NCI-H2107 treated with DMSO at 0.1 percent for 48 hours (cell line): ENCODE measurements around the gene CPNE6.

ENCODE experiments used
- DNase-seq: peaks from one replicate; lab custom pipeline; 2025; ENCODE audit not compliant: unreplicated experiment; lab: John Stamatoyannopoulos, UW

The CPNE6 gene

GRCh38 chr14:24068711-24069410 is 2.5 kb upstream of the CPNE6 start:
- DNase-seq, result no peak

DNA sequence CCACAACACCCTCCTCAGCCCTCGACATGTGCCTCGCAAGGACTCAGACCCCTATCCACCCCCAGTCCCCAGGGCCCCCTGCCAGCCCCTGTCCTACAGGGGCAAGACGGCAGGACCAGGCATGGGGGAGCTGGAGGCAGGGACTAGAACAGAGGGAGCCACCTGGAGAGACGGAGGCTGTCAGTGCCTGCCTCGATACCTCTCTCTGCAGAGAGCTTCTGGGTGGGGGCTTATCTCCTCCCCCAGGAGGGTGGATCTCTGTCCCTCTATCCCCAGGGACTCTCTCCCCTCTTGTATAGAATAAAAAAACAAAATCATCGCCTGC is 2.0 kb upstream of the CPNE6 start:
- no peak for DNase-seq

GRCh38 chr14:24070285-24071143 is 848 bp upstream of the CPNE6 start:
- DNase-seq, result peak; percentile 79

DNA sequence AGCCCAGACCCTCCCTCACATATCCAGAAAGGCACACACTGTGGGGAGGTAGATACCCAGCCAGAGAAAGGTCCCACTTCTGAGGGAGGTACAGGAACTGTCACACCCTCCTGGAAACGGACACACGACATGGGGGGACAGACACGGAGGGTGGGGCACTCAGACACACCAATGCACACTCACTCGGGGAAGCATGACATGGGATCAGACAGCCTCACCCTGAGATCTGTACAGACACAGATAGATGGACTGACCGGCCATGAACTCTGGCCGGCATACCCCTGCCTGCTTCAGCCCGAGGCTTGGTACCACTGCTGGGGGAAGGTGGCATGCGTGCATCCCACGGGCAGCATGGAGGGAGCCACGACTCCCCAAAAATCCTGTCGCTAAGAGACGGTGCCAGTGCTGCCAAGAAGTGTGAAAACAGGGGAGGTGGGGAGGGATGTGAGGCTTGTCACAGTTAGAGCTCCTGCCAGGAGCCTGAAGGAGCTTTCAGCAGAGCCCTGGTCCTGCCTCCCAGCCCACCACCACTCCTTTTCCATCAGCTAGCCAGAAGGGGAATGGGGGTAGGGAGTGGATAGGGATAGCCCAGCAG is 571 bp downstream of the CPNE6 start:
- DNase-seq, result no peak

GRCh38 chr14:24072436-24072835 is 1.1 kb downstream of the CPNE6 start:
- no peak for DNase-seq

DNA sequence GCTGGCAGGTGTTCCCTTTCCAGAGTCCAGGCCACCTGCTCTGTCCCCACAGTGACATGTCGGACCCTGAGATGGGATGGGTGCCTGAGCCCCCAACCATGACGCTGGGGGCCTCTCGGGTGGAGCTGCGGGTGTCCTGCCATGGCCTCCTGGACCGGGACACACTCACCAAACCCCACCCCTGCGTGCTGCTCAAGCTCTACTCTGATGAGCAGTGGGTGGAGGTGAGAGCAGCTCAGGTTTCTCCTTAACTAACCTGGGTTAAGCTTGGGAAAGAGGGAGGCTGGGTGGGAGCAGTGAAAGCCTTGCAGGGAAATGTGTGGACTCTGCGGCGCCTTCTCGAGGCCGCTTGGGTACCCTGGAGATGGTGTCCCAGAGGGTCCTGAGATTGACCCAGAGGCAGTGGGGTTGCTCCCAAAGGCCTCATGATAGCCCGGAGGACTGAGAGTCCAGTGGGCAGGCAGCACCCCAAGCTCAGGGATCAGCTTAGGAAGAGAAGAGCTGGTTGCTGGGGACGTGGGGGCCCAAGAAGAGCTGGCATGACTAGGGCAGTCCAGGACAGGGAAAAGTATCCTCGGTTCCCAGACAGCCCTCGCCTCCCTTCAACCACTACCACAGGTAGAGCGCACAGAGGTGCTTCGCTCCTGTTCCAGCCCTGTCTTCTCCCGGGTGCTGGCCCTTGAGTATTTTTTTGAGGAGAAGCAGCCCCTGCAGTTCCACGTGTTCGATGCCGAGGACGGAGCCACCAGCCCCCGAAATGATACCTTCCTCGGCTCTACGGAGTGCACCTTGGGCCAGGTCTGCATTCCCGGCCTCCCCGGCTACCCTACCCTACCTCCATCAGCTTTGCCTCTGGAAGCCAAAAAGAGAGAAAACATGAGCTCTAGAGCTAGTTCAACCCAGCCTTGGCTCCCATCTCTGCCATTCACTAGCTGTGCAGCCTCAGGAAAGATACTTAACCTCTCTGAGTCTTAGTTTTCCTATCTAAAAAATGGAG is 1.8 kb downstream of the CPNE6 start:
- no peak for DNase-seq

- DNase-seq, result no peak
These were observed 3.5 kb downstream of the CPNE6 start for GRCh38 chr14:24074625-24075484.

DNA sequence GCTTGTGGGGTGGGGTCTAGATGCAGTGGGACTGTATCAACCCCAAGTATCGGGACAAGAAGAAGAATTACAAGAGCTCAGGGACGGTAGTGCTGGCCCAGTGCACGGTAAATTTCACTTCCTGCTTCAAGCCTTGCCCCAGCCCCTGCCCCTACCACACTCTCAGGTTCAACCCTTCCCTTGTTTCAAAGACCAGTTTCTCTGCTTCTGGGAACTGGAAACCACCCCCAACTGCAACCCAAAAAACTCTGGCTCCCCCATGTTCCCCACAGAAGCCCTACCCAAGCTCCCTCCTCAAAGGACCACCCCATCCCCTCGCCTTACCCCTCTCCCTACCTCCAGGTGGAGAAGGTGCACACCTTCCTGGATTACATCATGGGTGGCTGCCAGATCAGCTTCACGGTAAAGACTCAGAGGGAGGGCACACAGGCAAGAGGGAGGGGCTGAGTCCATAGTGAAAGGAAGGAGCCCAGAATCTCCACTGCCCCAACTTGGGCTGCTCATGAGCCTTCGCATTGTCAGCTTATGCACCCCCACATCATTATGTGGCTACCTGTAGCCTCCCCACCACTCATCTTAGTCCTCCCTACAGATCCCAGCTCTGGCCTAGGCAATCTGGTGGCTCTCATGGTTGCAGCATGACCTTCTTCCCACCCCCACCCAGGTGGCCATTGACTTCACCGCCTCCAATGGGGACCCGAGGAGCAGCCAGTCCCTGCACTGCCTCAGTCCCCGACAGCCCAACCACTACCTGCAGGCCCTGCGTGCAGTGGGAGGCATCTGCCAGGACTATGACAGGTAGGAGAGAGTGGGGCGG is 4.3 kb downstream of the CPNE6 start:
- DNase-seq, result peak; percentile 26

DNA sequence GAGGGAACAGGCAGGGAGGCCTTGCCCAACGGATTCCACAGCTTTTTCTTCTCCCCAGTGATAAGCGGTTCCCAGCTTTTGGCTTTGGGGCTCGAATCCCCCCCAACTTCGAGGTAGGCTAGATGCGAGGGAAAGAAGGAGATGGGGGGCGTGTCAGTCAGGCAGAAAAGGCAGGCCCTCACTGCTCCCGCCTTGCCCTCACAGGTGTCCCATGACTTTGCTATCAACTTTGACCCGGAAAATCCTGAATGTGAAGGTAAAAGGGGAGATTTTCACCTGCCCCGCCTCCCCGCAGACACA is 4.9 kb downstream of the CPNE6 start:
- DNase-seq, result no peak

DNA sequence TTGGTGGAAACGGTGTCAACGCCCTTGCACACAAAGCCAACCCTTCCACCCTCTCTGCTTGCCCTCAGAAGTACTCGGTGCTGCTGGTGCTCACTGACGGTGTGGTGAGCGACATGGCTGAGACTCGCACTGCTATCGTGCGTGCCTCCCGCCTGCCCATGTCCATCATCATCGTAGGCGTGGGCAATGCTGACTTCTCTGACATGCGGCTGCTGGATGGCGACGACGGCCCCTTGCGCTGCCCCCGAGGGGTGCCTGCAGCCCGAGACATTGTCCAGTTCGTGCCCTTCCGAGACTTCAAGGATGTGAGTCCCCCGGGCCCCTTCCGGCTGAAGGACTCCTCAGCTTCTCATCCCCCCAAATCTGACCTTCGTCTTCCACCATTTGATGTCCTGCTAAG is 5.7 kb downstream of the CPNE6 start:
- no peak for DNase-seq

GRCh38 chr14:24078146-24078545 is 6.8 kb downstream of the CPNE6 start:
- peak; percentile 47 for DNase-seq

DNA sequence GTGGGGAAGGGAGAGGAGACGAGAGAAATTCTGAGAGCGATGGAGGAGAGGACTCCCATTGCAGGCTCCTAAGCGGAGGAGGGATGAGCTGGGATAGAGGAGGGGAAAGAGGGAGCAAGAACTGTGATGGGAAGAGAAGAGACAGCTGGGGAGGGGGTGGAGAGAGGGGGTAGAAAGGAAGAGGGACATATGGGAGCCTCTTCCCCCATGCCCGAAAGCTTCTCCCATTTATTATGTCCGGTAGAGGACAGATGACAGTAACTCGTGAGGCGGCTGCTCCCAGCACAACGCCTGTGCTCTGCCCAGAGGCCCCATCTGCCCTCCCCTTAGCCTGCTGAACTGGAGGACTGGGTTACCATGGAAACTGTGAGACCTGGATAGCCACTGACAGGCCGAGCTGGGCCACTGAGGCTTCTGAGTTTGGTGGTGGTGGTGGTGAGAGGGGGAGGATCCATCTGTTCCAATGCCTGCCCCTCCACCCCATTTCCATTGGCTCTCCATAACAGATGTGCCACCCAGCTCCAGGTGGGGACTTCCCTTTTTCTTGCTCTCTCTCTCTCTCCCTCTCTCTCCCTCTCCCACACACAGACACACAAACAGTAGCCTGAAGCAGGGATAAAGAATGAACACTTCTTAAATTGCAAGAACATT is 8.3 kb downstream of the CPNE6 start:
- DNase-seq, result no peak

DNA sequence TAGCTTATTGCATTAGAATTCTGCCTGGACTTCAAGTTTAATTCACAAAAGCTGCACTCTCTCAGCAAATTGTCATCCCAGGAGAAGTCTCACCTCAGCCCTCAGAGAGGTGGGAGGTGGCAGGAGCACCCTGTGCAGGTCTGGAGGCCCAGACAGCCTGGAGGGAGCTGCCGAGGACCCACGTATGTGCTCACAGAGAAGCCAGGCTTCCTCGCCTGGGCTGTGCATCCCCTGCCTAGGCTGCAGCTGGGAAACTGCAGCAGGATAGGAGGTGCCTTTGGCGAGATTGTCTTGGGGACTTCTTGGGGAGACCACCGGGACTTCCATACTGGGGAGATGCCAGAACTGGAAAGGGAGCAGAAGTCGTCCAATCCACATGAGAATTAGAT is 8.8 kb downstream of the CPNE6 start:
- no peak for DNase-seq

DNA sequence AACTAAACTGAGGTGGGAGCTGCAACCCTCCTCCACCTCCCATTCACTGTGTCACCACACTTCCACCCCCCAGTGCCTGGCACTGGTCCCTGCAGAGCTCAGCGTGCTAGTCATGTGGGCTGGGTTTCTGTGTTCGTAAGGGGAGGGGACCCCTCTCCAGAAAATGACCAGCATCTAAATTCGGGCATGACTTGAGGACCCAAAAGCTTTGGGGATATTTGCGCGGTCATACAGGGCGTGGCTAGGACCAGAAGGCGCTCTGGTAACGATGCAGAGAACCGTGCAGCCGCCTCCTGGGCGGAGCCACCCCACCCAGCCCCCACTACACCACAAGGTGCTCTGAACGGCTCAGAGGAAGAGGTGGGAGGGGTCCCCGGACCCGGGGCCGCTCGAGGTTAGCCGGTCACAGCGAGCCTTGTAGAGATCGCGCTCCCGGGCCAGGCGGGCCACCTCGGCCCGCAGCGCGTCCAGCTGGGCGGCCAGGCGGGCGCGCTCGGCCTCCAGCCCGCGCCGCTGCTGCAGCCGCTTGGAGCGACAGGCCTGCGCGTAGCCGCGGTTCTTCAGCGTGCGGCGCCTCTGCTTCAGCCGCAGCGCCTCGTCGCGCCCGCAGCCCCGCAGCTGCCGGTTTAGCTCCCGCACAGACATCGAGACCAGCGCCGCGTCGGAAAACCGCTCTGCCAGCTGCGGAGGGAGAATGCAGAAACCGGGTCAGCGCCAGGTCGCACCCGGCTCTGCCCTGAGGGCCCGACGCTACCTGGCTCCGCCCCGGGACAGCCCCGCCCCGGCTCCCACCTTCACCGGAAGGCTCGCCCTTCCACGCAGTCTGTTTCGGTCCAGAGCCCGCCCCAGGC is 9.8 kb downstream of the CPNE6 start:
- peak; percentile 63 for DNase-seq

GRCh38 chr14:24081739-24082211 is 10.4 kb downstream of the CPNE6 start:
- DNase-seq, result no peak

DNA sequence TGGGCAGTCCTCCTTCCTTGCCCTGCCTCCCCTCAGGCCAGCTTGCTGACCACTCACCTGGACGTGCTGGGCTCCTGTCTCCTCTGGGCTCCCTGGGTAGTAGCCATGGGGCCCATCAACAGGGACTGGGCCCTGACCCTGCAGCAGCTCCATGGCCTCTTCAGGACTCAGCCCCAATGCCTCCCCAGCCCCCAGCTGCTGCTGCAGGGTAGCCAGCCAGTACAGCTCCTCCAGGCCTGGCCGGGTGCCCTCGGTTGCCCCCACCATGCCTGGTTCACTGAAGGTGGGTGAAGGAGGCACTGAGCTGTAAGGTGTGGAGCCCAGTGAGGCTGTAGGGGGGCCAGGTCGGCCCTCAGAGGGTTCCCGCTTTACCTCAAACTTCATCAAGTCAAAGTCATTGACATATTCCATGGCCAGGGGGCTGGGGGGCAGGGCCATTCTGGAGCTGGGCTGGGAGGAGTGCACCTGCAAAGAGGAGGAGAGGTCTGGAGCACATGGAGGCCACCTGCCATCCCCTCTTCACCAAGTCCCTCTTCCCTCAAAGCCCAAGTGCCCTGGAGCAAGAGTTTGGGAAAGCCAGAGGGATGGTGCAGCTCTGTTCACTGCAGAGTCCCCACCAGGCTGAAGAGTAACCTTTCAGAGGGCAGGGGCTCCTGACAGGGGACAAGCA is 11.2 kb downstream of the CPNE6 start:
- DNase-seq, result no peak

GRCh38 chr14:24083462-24083861 is 12.1 kb downstream of the CPNE6 start:
- DNase-seq, result no peak
